K562 (cell line): ENCODE measurements around the gene CNTNAP4. TPM values are rescaled to one million over a fixed set of nuclear protein-coding genes. Genes with fewer than 3 reads are reported as not detected.

Source experiments
- ATAC-seq: fragments of 200-7000 bp; cut with Tn5 transposase; 3 replicates; pipeline ENCODE4 v1.9.1; 2020; ENCODE audit warnings: moderate library complexity
- BruUV-seq: library from RNA; stranded (reverse); fragments of 400-500 nt; replicated peaks from 2 replicates; lab custom pipeline; 2021; lab: Mats Ljungman, UMichigan
- CTCF ChIA-PET: fragments of 300-600 bp; formaldehyde crosslinking; extraction: SDS; loops from one replicate; lab custom pipeline; 2021; ENCODE audit warnings: low intra/inter-chr PET ratio; lab: Yijun Ruan, JAX
- POLR2A ChIA-PET: fragments of 300-600, 350-650 bp; sonication (Branson Sonifier 250); formaldehyde crosslinking; extraction: SDS; loops from one replicate; lab custom pipeline; 2021; ENCODE audit warnings: antibody characterized with exemption, inconsistent platforms; lab: Yijun Ruan, JAX
- DNase-seq, 4 experiments: peaks; one replicate each; pipeline versions ENCODE4 v3.0.0 to v3.0.0-alpha.2; 2011 to 2018; ENCODE audit warnings: low spot score in 3 of 4, mixed read lengths in 3 of 4; ENCODE audit errors: extremely low read depth in 1 of 4
- FAIRE-seq: peaks from 2 replicates; lab custom pipeline; 2011; peaks lifted over from hg19 to GRCh38; lab: Jason Lieb, UNC
- H2AFZ ChIP-seq: 2 replicates; pipeline ENCODE4 v1.6.0; 2011; ENCODE audit warnings: low read depth, low read length, control low read depth, inconsistent platforms
- H3K27ac ChIP-seq: fragments of 200-600 bp; 3 replicates; pipeline ENCODE4 v1.8.0; 2011; ENCODE audit warnings: low read depth, mild to moderate bottlenecking, control low read depth, inconsistent platforms, low read length, moderate library complexity, mixed read lengths; ENCODE audit errors: extremely low read depth
- H3K27me3 ChIP-seq, 2 experiments: fragments of 300-600 bp in 1 of 2; 2 replicates in 1 of 2; 3 replicates in 1 of 2; pipeline versions ENCODE4 v1.6.0 to v1.8.0; 2011; ENCODE audit warnings: inconsistent platforms in 2 of 2, low read length in 2 of 2, mild to moderate bottlenecking in 1 of 2, mixed read lengths in 1 of 2, moderate library complexity in 1 of 2; ENCODE audit not compliant: control insufficient read depth in 2 of 2, insufficient read depth in 2 of 2
- H3K36me3 ChIP-seq: fragments of 300-600 bp; 3 replicates; pipeline ENCODE4 v1.8.0; 2011; ENCODE audit warnings: mild to moderate bottlenecking, low read length, inconsistent platforms; ENCODE audit not compliant: control insufficient read depth, insufficient read depth
- H3K4me1 ChIP-seq, 2 experiments: fragments of 200-600 bp in 1 of 2; replicated peaks in 1 of 2; 2 replicates in 1 of 2; 3 replicates in 1 of 2; pipeline versions ENCODE4 v1.5.1 to v1.8.0; 2011; ENCODE audit warnings: inconsistent platforms in 2 of 2, low read length in 2 of 2, mild to moderate bottlenecking in 1 of 2, mixed read lengths in 1 of 2, moderate library complexity in 1 of 2; ENCODE audit not compliant: control insufficient read depth in 2 of 2, insufficient read depth in 2 of 2
- H3K4me2 ChIP-seq: 2 replicates; pipeline ENCODE4 v1.6.1; 2011; ENCODE audit warnings: low read length, control low read depth, inconsistent platforms, mixed read lengths; ENCODE audit not compliant: insufficient read depth
- H3K4me3 ChIP-seq: fragments of 200-600 bp; sonication (generic), shearing (Covaris generic); 2 replicates; pipeline ENCODE4 v1.5.1; 2016; ENCODE audit warnings: control low read depth, inconsistent platforms
- H3K79me2 ChIP-seq: fragments of 200-600 bp; 3 replicates; pipeline ENCODE4 v1.8.0; 2011; ENCODE audit warnings: low read length, inconsistent platforms; ENCODE audit not compliant: control insufficient read depth, insufficient read depth
- H3K9ac ChIP-seq, 2 experiments: 2 replicates each; pipeline versions ENCODE4 v1.6.0 to v1.6.1; 2011; ENCODE audit warnings: low read depth in 2 of 2, low read length in 2 of 2, control low read depth in 1 of 2, inconsistent platforms in 1 of 2, mild to moderate bottlenecking in 1 of 2, mixed read lengths in 1 of 2; ENCODE audit not compliant: insufficient read depth in 1 of 2
- H3K9me1 ChIP-seq: one replicate; pipeline ENCODE4 v1.6.0; 2011; ENCODE audit warnings: inconsistent platforms, mild to moderate bottlenecking, low read length, moderate library complexity; ENCODE audit not compliant: control insufficient read depth, insufficient read depth
- H3K9me3 ChIP-seq: replicated peaks from 2 replicates; pipeline ENCODE4 v1.5.1; 2011; ENCODE audit warnings: low read depth, low read length, inconsistent platforms; ENCODE audit not compliant: control insufficient read depth, insufficient read depth
- H4K20me1 ChIP-seq: replicated peaks from 2 replicates; pipeline ENCODE4 v1.6.1; 2011; ENCODE audit warnings: low read length, inconsistent platforms, mixed read lengths; ENCODE audit not compliant: control insufficient read depth, insufficient read depth
- CBX3 ChIP-seq, 2 experiments: IDR thresholded peaks; 1 replicate in 1 of 2; 2 replicates in 1 of 2; pipeline ENCODE4 v1.6.1; 2012; ENCODE audit warnings: inconsistent platforms in 2 of 2, low read length in 2 of 2, borderline replicate concordance in 1 of 2, control low read depth in 1 of 2
- HDAC3 ChIP-seq: fragments of 450-650 bp; IDR thresholded peaks from 2 replicates; pipeline ENCODE4 v1.6.1; 2018; ENCODE audit warnings: borderline replicate concordance, mild to moderate bottlenecking, moderate library complexity; ENCODE audit not compliant: partially characterized antibody
- HINFP ChIP-seq: fragments of 450-650 bp; conservative IDR thresholded peaks from 2 replicates; pipeline ENCODE4 v1.6.1; 2016; ENCODE audit warnings: missing genetic modification characterization, low read depth, mild to moderate bottlenecking, control low read depth, missing compliant biosample characterization
- NFRKB ChIP-seq: fragments of 450-650 bp; IDR thresholded peaks from 2 replicates; pipeline ENCODE4 v1.6.1; 2016; ENCODE audit warnings: low read depth
- PML ChIP-seq: IDR thresholded peaks from 2 replicates; pipeline ENCODE4 v1.6.1; 2012; ENCODE audit warnings: low read length, inconsistent platforms
- RBM25 ChIP-seq: fragments of 200-400 bp; formaldehyde crosslinking; IDR thresholded peaks from 2 replicates; pipeline ENCODE4 v1.6.1; 2018; ENCODE audit warnings: low read length, low read depth, moderate library complexity; ENCODE audit not compliant: severe bottlenecking
- SNRNP70 ChIP-seq: fragments of 200-400 bp; formaldehyde crosslinking; optimal IDR thresholded peaks from 2 replicates; pipeline ENCODE3; 2017; ENCODE audit warnings: low read depth, low read length
- SREBF2 ChIP-seq: sonication (generic); formaldehyde crosslinking; IDR thresholded peaks from 2 replicates; pipeline ENCODE4 v1.4.0; 2020; ENCODE audit warnings: mild to moderate bottlenecking, missing genetic modification reagents
- STAT5A ChIP-seq: IDR thresholded peaks from 2 replicates; pipeline ENCODE4 v1.6.1; 2012; ENCODE audit warnings: low read length, inconsistent platforms, borderline replicate concordance
- TAF1 ChIP-seq: IDR thresholded peaks from 2 replicates; pipeline ENCODE4 v1.6.1; 2011; ENCODE audit warnings: mild to moderate bottlenecking, low read length, moderate library complexity; ENCODE audit not compliant: insufficient read depth, control insufficient read depth, severe bottlenecking; ENCODE audit errors: extremely low read depth
- TBP ChIP-seq: optimal IDR thresholded peaks from 2 replicates; pipeline ENCODE3; 2011; ENCODE audit warnings: low read depth, low read length, improper control_type of control experiment
- ZBTB5 ChIP-seq: fragments of 450-650 bp; IDR thresholded peaks from 2 replicates; pipeline ENCODE4 v1.6.1; 2017; ENCODE audit warnings: antibody characterized with exemption
- ZBTB7A ChIP-seq: IDR thresholded peaks from 2 replicates; pipeline ENCODE4 v1.6.1; 2011; ENCODE audit warnings: low read depth, mild to moderate bottlenecking, low read length, moderate library complexity, borderline replicate concordance; ENCODE audit not compliant: control insufficient read depth
- ZNF707 ChIP-seq: fragments of 250-450 bp; sonication (Bioruptor Pico); conservative IDR thresholded peaks from 2 replicates; pipeline ENCODE4 v1.8.0; 2022; ENCODE audit warnings: inconsistent platforms, mild to moderate bottlenecking, moderate library complexity
- ZNF785 ChIP-seq: fragments of 250-450 bp; sonication (Bioruptor Pico); IDR thresholded peaks from 2 replicates; pipeline ENCODE4 v1.4.0; 2020; ENCODE audit warnings: mild to moderate bottlenecking
- ZNF79 ChIP-seq: fragments of 250-450 bp; sonication (Bioruptor Pico); IDR thresholded peaks from 2 replicates; pipeline ENCODE4 v1.4.0; 2020; ENCODE audit warnings: low read depth, mild to moderate bottlenecking, moderate library complexity
- WGBS: fragments of 100-300 bp; shearing (Covaris generic); methylation state at CpG from one replicate; pipeline ENCODE4 v1.1.6; 2016; ENCODE audit warnings: low coverage, mixed read lengths; ENCODE audit not compliant: insufficient coverage; ENCODE audit errors: missing lambda C conversion rate; 5-methylcytosine and 5-hydroxymethylcytosine counted together
- in situ Hi-C: fragments of 300-500 bp; cut with MboI; formaldehyde crosslinking; loops from 4 replicates; pipeline ENCODE4 v1.15.0; 2018; ENCODE audit warnings: inconsistent platforms, mixed read lengths
- intact Hi-C: fragments of 100-400 bp; cut with micrococcal nuclease; formaldehyde crosslinking; loops from 2 replicates; pipeline ENCODE4 v1.14.2; 2022
- polyA plus RNA-seq, 8 experiments: library from polyadenylated mRNA; depleted of rRNA in 4 of 8; stranded (reverse) in 5 of 8; unstranded in 3 of 8; fragments of >200 nt; fragmentation: Nextera tagmentation in 2 of 8; fragmentation: Illumina TruSeq in 1 of 8; extraction: Ambion mirVana in 2 of 8; extraction: Trizol in 1 of 8; gene quantifications; 2 replicates each; pipeline versions ENCODE4 v1.2.1 to v1.2.3, GENCODE V29; 2011 to 2014; ENCODE audit warnings: inconsistent platforms in 1 of 8, missing spikeins in 1 of 8
- total RNA-seq, 7 experiments: library from RNA; depleted of rRNA in 6 of 7; stranded (reverse); fragments of >200 nt in 6 of 7; fragmentation: Illumina TruSeq in 2 of 7; extraction: Trizol in 2 of 7; gene quantifications; 2 replicates each; pipeline versions ENCODE4 v1.2.1 to v1.2.3, GENCODE V29; 2011 to 2021; ENCODE audit warnings: low replicate concordance in 1 of 7
- TF ChIP-seq, protein P1 (sequence below): fragments of 450-650 bp; IDR thresholded peaks from 2 replicates; pipeline ENCODE4 v1.6.1; 2018; ENCODE audit not compliant: partially characterized antibody

Gene CNTNAP4
- total and polyA plus RNA-seq, 9 of the 15 experiments (the other 6 are each of a cell fraction or from before 2014, with no cell fraction given): not detected

DNA sequence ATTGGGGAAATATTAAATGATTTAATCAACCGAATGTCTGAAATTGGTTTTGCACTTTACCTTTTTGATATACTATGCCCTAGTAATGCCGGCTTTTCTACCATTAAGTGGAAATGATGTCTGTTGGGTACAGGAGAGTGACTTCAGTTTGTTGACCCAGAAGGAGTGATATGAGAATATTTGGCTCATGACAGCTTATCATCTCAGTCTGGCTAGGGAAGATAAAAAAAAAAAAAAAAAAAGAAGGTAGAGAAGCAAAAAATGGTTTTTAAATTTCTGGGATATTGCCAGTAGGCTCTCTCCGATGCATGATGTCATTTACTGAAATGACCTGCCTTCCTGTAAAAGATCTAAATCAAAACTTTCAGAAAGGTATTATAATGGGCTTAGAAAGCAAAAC, 69.0 kb downstream of the CNTNAP4 start:
- H3K9ac ChIP-seq: no peak overlapping the region
- no peaks in the 10 kb centered on the region for H3K9me3 ChIP-seq
- FAIRE-seq (no peak), ATAC-seq (no peak), DNase-seq (no peak)
- no peak overlapping the region for H3K4me2 ChIP-seq
- no peaks in the 10 kb centered on the region for H3K4me1 ChIP-seq
- ChIA-PET CTCF (no interaction called here), POLR2A (no interaction called here)
- no peaks in the 10 kb centered on the region for H3K36me3 ChIP-seq
- no TSS peak for BruUV-seq
- H3K27me3 ChIP-seq: no peaks in the 10 kb centered on the region
- H3K79me2 ChIP-seq: no peaks in the 10 kb centered on the region
- H4K20me1 ChIP-seq: no peaks in the 10 kb centered on the region
- intact Hi-C loops: no loop called here
- in situ Hi-C loops: no loop called here
- H3K27ac ChIP-seq: no peak overlapping the region
- no peak overlapping the region for H2AFZ ChIP-seq
- 0% methylated on average over 3 of the region's 3 CpGs for WGBS
- no peaks in the 10 kb centered on the region for H3K9me1 ChIP-seq
- no peak overlapping the region for H3K4me3 ChIP-seq
- TF ChIP-seq HDAC3: no peak
- no peak for TF ChIP-seq ZNF79 (CRISPR knock-in tag)
- TF ChIP-seq TAF1: no peak
- no peak for TF ChIP-seq SNRNP70
- TF ChIP-seq, protein P1, sequence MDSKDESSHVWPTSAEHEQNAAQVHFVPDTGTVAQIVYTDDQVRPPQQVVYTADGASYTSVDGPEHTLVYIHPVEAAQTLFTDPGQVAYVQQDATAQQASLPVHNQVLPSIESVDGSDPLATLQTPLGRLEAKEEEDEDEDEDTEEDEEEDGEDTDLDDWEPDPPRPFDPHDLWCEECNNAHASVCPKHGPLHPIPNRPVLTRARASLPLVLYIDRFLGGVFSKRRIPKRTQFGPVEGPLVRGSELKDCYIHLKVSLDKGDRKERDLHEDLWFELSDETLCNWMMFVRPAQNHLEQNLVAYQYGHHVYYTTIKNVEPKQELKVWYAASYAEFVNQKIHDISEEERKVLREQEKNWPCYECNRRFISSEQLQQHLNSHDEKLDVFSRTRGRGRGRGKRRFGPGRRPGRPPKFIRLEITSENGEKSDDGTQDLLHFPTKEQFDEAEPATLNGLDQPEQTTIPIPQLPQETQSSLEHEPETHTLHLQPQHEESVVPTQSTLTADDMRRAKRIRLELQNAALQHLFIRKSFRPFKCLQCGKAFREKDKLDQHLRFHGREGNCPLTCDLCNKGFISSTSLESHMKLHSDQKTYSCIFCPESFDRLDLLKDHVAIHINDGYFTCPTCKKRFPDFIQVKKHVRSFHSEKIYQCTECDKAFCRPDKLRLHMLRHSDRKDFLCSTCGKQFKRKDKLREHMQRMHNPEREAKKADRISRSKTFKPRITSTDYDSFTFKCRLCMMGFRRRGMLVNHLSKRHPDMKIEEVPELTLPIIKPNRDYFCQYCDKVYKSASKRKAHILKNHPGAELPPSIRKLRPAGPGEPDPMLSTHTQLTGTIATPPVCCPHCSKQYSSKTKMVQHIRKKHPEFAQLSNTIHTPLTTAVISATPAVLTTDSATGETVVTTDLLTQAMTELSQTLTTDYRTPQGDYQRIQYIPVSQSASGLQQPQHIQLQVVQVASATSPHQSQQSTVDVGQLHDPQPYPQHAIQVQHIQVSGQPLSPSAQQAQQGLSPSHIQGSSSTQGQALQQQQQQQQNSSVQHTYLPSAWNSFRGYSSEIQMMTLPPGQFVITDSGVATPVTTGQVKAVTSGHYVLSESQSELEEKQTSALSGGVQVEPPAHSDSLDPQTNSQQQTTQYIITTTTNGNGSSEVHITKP: no peak
- TF ChIP-seq ZBTB7A: no peak
- no peak for TF ChIP-seq SREBF2 (CRISPR knock-in tag)
- no peak for TF ChIP-seq STAT5A
- TF ChIP-seq CBX3 (IDR thresholded peaks at IDR 0.05; ENCODE audit: borderline replicate concordance in 1 of 2, low read length in 2 of 2): no peak
- no peak for TF ChIP-seq PML
- no peak for TF ChIP-seq ZNF785 (CRISPR knock-in tag)
- no peak for TF ChIP-seq HINFP (tag)
- no peak for TF ChIP-seq NFRKB
- TF ChIP-seq TBP: no peak
- no peak for TF ChIP-seq RBM25
- TF ChIP-seq ZBTB5: no peak
- TF ChIP-seq ZNF707 (CRISPR knock-in tag): no peak
